Stimulated activated naive CD4-positive, alpha-beta T cell (primary cell): ENCODE results near the gene SPG11.
"Not testable (repeated sequence)": the region's sequence is repeated elsewhere in the genome, so short reads cannot be mapped to it uniquely, and the experiment has no call there.

ENCODE experiments used
- DNase-seq, 6 experiments: peaks; one replicate each; lab custom pipeline; 2025; lab: John Stamatoyannopoulos, UW

SPG11 gene

DNA sequence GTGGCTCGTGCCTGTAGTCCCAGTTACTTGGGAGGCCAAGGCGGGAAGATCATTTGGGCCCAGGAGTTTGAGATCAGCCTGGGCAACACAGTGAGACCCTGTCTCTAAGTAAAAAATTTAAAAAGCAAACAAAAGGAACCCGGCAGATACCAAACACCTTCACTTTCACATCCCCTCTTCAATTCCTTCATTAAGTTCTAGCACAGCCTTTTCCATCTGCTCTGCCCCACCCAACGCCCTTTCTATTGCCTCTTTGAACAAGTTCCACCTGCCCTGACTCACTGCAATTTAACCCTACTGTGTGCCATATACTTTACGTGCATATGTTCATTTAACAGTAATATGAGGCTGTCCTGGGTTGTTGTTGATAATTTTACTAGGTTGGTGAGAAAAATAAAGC is 12.4 kb upstream of the SPG11 start:
- no peak for DNase-seq

DNA sequence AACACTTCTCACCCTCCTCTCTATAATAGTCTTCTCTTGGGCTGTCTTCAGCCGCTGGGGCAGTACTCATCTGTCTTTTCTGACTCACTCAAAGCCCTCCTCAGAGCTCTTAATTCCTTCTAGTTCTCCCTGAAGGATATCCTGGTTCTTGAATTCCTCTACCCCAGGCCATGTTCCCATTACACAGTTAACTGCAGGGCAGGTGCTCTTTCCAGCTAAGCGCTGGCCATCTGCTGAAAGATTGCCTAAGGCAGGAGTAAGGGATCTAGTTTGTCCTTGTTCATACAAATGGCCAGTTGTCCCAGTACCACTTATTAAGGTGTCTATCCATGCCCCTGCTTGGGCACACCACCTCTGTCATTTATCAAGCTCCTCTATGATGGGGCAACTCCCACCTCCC is 10.2 kb upstream of the SPG11 start:
- DNase-seq = no peak

DNA sequence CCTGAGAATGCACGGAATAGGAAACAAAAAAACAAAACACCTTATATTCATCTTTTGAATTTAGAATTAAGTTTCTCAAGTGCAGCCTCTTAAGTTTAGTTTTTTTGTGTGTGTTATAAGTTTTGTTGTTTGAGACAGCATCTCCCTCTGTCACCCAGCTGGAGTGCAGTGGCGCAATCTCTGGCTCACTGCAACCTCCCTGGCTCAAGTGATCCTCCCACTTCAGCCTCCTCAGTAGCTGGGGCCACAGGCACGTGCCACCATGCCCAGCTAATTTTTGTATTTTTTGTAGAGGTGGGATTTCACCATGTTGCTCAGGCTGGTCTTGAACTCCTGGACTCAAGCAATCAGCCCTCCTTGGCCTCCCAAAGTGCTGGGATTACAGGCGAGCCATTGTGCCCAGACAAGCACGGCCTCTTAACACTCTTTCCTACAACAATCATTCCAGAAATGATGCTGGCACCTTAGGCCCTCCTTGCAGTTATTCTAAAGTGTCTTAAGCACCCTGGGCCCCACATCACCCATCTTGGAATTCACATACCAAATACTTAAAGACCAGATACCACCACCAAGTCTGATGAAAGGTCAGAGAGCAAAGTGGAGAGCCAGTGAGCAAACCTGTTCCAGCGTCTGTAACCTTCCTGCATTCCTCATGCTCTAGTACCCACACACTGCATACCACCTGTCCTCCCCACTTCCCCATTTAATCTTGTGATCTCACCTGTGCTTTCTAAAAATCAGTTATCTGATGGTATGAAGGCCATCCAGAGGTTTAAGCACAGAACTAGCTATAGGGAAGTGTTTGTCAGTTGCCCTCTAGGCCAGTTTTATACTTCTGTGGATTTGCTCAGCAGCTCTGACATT is 6.9 kb upstream of the SPG11 start:
- no peak for DNase-seq

DNA sequence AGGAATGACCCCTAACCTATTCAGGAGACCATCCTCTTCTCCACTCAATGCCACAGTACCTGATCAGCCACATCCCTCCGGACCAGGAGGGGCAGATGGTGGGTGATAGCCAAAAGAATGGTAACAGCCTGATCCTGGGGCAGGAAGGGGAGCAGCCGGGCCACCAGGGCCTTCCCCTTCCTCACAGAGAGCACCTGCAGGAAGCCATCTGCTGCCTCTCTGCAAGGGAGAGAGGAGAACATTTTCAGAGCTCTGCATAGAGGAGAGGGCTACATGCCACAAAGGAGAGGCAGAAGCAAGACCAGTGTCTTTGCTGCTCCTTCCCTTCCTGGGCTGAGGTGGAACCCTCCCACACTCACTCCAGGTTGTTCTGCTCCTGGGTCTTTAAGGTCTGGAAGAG is 5.5 kb upstream of the SPG11 start:
- DNase-seq = peak in 2 of 6 experiments; percentile 28 to 33

DNA sequence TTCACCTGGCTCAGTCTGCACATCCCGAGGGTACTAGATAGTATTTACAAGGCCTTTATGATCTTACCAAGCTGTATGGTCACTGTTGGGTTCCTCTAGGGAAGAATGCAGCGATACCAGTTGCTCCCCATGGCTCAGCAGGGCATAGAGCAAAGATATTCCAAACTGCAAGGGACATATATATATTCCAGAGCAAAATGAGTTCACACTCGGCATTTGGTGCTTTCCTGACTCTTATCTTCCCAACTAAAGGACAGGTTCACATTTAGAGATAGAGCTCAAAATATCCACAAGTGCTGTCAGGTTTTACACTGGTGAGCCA is 3.5 kb upstream of the SPG11 start:
- no peak for DNase-seq

DNA sequence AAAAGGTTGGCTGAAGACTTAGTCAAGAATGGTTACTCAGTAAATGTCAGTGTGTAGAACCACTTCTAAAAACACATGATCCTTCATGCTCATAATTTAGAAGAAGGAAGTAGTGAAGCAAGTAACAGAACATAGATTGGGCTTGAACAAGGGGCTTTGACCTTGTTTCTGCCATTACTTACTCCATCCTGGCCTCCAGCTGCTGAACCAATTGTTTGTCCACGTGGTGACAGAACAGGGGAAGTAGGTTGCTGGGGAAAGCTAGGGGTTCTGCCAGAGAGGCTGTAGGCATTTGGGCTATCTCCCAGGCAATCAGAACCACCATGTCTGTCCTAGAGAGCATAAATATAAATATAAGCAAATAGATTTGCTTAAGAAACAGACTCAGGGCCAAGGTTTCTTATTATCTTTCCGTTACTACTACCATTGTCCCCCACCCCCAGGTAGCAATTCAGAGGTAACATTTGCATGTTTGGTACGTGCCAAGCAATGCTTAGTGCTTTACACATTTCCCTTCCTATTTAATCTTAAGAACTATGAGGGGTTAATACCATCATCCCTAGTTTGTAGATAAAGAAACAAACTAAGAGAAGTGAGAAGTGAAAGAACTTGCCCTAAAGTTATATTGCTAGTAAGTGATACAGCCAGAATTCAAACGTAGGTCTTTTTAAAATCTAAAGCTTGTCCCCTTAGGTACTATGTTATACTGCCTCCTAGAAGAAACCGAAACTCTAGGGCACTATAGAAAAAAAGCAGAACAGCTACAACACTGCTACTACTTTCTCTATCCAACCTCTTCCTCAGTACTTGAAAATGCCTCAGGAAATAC is 3.0 kb upstream of the SPG11 start:
- peak in 3 of 6 experiments; percentile 17 to 37 (median 35) for DNase-seq

DNA sequence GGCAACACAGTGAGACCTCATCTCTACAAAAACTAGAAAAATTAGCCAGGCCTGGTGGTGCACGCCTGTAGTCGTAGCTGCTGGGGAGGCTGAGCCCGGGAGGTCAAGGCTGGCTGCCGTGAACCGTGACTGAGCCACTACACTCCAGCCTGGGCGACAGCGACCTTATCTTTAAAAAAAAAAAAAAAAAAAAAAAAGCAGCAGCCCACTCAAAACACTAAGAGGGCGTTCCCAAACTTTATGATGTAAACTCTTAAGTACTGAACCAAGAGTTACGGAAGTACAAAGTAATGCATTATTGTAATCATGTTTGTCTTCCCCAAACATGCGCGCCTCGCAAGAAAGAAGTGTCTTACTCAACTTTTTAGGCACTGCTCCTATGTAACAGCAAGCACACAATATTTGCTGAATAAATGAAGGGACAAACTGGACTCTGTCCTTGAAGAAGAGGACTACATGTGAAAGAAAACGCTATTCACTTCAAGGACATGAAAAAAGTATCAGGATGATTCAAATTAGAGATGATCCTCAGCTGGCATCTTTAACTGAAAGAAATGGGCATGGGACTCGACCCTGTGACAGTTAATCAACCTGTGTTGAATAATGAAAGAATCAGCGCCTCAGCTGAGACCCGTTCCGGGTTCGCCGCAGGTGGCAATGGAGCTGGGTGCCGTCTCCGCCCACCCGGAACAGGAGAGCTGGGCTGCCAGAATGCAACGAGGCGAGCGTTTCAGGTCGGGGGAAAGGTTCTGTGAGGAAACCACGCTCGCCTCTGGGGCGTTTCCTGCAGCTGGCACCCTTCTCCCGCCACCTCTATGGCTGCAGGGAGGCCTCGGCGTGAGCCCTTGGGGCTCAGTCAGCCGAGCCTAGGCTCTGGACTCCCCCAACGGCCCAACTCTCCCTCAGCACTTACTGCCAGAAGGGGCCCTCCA is 718 bp downstream of the SPG11 start:
- DNase-seq = peak; percentile 80 to 90 (median 82)

DNA sequence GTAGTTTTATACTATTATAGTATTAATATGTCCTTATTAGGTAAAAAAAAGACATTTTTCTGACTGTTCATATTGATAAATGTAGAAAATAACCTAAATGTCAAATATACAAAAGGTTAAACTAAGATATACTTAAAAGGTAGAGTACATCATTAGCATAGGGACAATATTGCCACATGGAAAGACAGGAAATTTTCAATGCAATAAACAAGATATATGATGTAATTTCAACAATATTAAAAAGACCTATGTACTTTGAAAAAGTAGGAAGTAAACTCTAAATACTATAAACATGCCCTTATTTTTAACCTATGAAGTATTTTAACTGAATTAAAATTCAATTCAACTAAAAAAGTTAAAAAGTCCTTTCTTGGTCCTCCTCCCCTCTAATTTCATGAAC is 1.9 kb downstream of the SPG11 start:
- DNase-seq = no peak

DNA sequence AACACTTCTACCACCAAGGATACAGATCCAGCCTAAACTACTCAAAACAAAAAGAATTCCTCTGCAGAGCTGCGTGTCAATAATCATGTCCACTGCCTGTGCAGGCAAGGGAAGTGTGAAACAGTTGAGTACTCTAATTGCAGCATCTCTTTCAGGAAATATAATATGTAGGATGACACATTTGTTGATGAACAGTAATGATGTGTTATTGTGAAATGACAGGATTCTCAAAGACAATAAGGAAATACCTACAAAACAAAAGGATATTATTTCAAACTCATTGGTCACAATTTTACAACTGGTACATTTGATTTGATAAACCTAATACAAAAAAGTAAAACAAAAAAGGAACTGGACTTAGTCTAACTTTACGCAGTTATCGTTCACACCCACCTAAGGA is 4.4 kb downstream of the SPG11 start:
- no peak for DNase-seq

DNA sequence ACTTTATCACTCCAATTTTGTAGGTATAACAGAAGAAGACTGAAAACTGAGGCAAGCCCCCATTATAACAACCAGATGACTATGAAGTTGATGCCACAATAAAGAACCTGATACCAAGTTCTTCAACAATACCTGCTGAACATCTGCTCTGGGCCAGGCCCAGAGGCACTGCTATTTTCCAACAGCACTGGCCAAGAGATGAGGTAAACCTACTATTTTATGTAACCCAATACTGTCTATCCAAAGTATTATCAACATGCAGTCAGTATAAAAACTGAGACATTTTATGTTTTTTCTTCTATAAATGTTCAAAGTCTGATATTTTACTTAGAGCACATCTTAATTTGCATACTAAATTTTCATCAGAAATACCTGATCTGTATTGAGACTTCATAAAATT is 6.1 kb downstream of the SPG11 start:
- DNase-seq = no peak

DNA sequence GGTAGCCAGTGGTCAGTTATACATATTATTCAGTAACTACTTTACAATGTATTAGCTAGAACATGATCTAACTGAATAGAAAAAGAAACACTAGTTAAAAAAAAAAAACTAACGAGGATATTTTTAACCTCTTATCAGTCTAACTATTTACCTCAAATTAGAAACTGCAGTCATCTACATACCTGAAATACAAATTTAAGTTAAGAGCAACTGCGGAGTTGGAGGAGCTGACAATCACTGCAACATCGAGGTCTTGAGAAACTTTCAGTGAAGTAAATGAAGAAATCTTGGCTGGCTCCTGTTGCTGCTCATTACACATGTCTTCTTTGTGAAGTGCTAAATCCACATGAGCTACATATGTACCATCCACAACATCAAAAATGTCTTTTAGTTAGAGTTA is 6.5 kb downstream of the SPG11 start:
- no peak for DNase-seq

DNA sequence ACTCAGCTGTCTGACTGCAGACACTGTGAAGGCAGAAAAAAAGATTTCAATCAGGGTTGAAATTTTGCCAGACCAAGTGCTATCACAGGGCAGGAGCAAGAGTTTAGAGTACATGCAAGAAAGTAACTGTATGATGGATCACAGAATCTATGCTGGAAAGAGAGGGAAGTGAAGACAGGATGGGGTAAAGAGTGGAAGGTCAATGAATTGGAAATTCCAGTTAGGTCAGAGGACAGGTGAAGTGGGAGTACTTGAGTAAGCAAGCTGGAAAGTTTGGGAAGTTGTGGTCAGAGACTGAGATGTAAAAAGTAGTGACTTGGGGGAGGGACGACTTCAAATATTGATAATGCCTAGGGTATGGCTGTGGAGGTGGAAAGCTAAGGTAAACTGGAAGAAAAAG is 7.2 kb downstream of the SPG11 start:
- DNase-seq = no peak

DNA sequence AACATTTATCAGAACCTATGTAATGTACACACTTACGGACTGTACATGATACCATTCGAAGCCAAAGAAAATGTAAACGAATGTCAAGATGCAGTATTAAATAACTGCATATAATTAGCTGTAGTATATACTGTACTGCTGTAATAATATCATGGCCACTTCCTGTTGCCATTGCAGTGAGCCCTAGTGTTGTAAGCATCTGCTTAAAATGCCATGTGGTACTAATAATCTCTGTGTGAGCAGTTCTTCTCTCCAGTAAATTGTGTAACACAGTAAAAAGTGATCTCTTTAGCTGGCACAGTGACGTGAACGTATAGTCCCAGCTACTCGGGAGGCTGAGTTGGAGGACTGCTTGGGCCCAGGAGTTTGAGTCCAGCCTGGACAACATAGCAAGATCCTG is 8.6 kb downstream of the SPG11 start:
- DNase-seq = no peak

DNA sequence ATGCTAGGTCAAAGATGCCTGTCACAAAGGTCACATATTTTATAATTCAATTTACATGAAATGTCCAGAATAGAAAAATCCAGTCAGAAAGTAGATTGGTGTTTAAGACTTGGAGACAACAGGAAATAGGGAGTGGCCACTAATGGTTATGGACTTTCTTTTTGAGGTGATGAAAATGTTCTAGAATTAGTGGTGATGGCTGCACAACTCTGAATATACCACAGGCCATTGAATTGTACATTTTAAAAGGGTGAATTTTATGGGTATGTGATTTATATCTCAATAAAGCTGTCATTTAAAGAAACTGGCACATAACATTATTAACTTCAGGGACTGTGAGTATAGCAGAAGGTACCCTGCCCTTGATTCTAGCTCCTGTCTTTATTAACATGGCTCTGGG is 15.8 kb downstream of the SPG11 start:
- DNase-seq = no peak

DNA sequence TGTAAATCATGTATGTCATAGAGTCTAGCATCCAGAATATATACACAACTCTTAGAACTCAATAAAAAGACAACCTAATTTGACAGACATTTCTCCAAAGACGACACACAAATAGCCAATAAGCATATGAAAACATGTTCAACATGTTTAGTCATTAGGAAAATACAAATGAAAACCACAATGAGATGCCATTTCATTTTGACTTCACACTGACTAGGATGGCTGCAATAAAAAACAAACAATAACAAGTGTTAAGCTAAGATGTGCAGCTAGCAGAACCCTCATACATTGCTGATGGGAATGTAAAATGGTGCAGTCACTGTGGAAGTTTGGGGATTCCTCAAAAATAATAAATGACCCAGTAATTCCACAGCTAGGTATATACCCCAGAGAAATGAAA is 16.4 kb downstream of the SPG11 start:
- no peak for DNase-seq

DNA sequence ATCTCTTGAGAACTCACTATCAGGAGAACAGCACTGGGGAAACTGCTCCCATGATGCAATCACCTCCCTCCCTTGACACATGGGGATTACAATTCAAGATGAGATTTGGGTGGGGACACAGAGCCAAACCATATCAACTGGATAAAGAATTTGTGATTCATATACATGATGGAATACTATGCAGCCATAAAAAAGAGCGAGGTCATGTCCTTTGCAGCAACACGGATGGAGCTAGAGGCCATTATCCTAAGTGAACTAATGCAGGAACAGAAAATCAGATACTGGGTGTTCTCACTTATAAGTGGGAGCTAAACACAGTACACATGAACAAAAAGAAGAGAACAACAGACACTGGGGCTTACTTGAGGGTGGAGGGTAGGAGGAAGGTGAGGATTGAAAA is 17.0 kb downstream of the SPG11 start:
- no peak for DNase-seq

DNA sequence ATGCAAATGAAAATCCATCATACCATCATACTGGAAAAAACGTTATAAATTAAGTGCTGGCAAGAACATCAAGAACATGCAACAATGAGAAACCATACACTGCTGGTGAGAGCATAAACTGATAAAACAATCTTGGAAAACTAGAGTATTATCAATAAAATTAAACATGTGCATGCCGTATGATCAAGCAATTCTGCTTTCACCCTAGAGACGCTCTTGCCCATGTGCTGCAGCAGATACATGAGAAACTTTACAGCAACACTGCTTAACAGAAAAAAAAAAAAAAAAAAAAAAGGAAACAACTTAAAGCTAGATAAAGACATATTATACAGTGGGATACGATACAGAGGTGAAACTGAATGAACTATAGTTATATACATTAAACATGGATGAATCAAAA is 21.8 kb downstream of the SPG11 start:
- no peak for DNase-seq

DNA sequence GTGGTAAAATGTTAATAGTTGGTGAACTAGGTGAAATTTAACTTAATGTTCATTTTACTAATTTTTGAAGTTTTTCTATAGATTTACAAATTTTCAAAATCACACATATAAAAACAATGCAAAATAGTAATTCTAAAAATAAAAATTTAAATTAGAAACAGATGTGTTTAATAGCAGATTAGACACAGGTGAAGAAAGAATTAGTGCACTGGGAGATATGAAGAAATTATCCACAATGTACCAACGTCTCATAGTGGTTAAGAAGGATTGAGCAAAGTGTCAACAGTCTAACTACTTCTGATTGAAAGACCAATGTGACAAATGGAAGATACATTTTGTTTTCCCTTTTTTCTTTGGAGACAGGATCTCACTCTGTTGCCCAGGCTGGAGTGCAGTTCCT is 26.5 kb downstream of the SPG11 start:
- no peak for DNase-seq

DNA sequence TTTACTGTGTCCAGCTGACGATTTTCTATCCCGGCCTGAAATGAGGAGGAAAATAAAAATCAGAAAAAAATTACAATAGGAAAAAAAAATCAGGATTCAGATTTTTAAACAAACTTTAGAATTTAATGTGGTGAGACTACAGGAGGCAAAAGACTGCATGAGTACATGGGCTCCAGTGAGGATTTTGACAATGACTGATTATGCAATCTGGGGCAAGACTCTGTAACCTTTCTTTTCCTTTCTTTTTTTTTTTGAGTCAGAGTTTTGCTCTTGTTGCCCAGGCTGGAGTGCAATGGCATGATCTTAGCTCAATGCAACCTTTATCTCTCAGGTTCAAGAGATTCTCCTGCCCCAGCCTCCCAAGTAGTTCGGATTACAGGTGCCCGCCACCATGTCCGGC is 29.9 kb downstream of the SPG11 start:
- DNase-seq = no peak

DNA sequence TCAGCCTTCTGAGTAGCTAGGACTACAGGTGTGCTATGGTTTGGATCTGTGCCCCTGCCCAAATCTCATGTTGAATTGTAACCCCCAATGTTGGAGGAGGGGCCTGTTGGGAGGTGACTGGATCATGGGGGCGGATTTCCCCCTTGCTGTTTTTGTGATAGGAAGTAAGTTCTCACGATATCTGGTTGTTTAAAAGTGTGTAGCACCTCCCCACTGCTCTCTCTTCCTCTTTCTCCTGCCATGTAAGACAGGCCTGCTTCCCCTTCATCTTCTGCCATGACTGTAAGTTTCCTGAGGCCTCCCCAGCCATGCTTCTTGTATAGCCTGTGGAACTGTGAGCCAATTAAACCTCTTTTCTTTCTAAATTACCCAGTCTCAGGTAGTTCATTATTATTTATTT is 38.2 kb downstream of the SPG11 start:
- DNase-seq = not testable (repeated sequence)

DNA sequence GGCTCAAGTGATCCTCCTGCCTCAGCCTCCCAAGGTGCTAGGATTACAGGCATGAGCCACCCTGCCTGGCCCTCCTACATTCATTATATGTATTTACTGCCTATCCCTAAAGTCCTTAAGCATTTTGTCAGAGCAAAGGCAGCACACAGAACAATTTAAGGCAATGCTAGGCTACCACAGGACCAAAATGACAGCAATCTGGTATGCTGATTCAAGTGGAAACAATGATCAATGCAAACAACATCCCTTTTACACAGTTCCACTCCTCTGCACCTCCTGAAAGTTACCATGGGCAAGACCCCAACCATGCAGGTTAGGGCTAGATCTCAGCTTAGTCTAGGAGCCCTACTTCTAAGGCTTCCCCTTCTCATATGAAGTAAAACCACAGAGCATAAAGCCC is 40.3 kb downstream of the SPG11 start:
- no peak for DNase-seq

DNA sequence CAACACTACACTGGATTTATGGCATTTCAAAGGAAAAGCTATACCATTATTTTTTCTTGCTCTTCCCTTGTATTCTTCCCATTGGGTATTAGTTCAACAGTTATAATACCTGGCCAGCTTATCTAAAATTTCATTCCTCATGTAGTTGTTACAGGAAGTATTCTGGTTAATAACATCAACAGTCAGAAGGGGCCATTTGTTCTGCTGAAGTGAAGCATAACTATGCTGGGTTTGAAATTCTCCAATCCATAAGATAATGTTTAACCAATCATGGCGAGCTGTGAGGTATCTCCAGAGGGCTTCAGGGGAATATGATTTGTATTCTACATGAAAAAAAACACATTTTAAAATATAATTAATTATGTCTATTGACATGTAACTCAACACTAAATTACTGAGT is 43.4 kb downstream of the SPG11 start:
- DNase-seq = no peak
